HS-5 (cell line): ENCODE results near the gene ARG1.

Experiments
- DNase-seq: peaks from one replicate; pipeline ENCODE4 v3.0.0-alpha.2; 2012; ENCODE audit warnings: low read depth

The ARG1 gene

GRCh38 chr6:131586543-131586942, 13.5 kb downstream of the ARG1 start:
- no peak for DNase-seq

GRCh38 chr6:131587909-131588308, 14.9 kb downstream of the ARG1 start:
- no peak for DNase-seq

GRCh38 chr6:131588643-131589042, 15.6 kb downstream of the ARG1 start:
- DNase-seq = no peak

- no peak for DNase-seq
These were observed 19.9 kb downstream of the ARG1 start for GRCh38 chr6:131592935-131593334.

GRCh38 chr6:131594074-131594473, 21.0 kb downstream of the ARG1 start:
- no peak for DNase-seq

- DNase-seq = no peak
These were observed 24.4 kb downstream of the ARG1 start for GRCh38 chr6:131597446-131597845.

- DNase-seq = no peak
These were observed 27.7 kb downstream of the ARG1 start for GRCh38 chr6:131600716-131601115.

GRCh38 chr6:131602781-131603312, 29.8 kb downstream of the ARG1 start:
- DNase-seq = peak; percentile 74

GRCh38 chr6:131613296-131613925, 40.4 kb downstream of the ARG1 start:
- no peak for DNase-seq

- no peak for DNase-seq
These were observed 42.2 kb downstream of the ARG1 start for GRCh38 chr6:131615275-131615674.

GRCh38 chr6:131627724-131628682, 55.0 kb downstream of the ARG1 start, which contains the start of gene MED23:
MED23 (minus strand) TSS chr6:131628242; CDS start chr6:131628049, 193 bp downstream.
- DNase-seq = peak; percentile 75

GRCh38 chr6:131628726-131629125, 55.7 kb downstream of the ARG1 start:
- DNase-seq = no peak

- no peak for DNase-seq
These were observed 56.6 kb downstream of the ARG1 start for GRCh38 chr6:131629651-131630050.

- no peak for DNase-seq
These were observed 58.7 kb downstream of the ARG1 start for GRCh38 chr6:131631625-131632289.
